ENCODE data around the gene C2CD2L. TPM values are rescaled to one million over a fixed set of nuclear protein-coding genes. Genes with fewer than 3 reads are reported as not detected.
A peak's percentile ranks its signal among the peaks of the same experiment; 100 is the strongest.
"Not testable (repeated sequence)": the region's sequence is repeated elsewhere in the genome, so short reads cannot be mapped to it uniquely, and the experiment has no call there.

C2CD2L gene
- total RNA-seq (10 to 100 TPM; 26.3 to 26.5 TPM), polyA plus RNA-seq (9.9 TPM)

- ChIA-PET POLR2A (interaction anchor here (0.6 to 2.8 kb wide), 9 partner anchors 8 to 122 kb away, joined by 3 to 22 read pairs (median 7); partner anchors contain the start of genes CBL, HINFP, HMBS and RPS25), CTCF (interaction anchor here (0.7 to 1.4 kb wide), 8 partner anchors 11 to 217 kb away, joined by 3 to 9 read pairs (median 4); partner anchors contain the start of genes CBL, HINFP and VPS11)
- DNase-seq, result peak; percentile 83 to 90 (median 85)
- H3K36me3 ChIP-seq (ENCODE audit: insufficient read depth, low read length), result peaks cover 9% of the 10 kb centered on the region
- Mint-ChIP-seq H3K36me3 (peaks cover 3 to 32% (median 6%) of the 10 kb centered on the region in 3 donors), H3K4me1 (peaks cover 46 to 60% (median 54%) of the 10 kb centered on the region in 3 donors), H3K4me3 (peak within 1 kb of the TSS; percentile 88 to 98 (median 91)), H3K27ac (peak within 1 kb of the TSS; percentile 79 to 93 (median 91)), H3K9me3 (no peaks in the 10 kb centered on the region), H3K27me3 (no peaks in the 10 kb centered on the region)
- H3K9me3 ChIP-seq (ENCODE audit: low read length), result no peaks in the 10 kb centered on the region
- peak within 1 kb of the TSS; percentile 90 for H3K4me3 ChIP-seq (ENCODE audit: low read length)
- peak within 1 kb of the TSS; percentile 82 for H3K27ac ChIP-seq (ENCODE audit: low read depth, low read length)
- no peaks in the 10 kb centered on the region for H3K27me3 ChIP-seq (ENCODE audit: insufficient read depth, low read length, poor library complexity, severe bottlenecking)
- H3K4me1 ChIP-seq (ENCODE audit: insufficient read depth, low read length), result peaks cover 46% of the 10 kb centered on the region
Observed at GRCh38 chr11:119106564-119107537, at the start of gene C2CD2L. Gene C2CD2L (plus strand): TSS chr11:119107344. CDS start chr11:119107742, 398 bp downstream.

- H3K36me3 ChIP-seq (ENCODE audit: insufficient read depth, low read length), result peaks cover 12% of the 10 kb centered on the region
- peaks cover 22% of the 10 kb centered on the region for H3K4me1 ChIP-seq (ENCODE audit: insufficient read depth, low read length)
- H3K27me3 ChIP-seq (ENCODE audit: insufficient read depth, low read length, poor library complexity, severe bottlenecking); H3K27ac Mint-ChIP-seq; H3K4me3 ChIP-seq (ENCODE audit: low read length); H3K27ac ChIP-seq (ENCODE audit: low read depth, low read length); DNase-seq; H3K9me3 ChIP-seq (ENCODE audit: low read length); POLR2A ChIA-PET; CTCF ChIA-PET; H3K27me3 Mint-ChIP-seq; H3K9me3 Mint-ChIP-seq: not testable (repeated sequence)
- H3K36me3 Mint-ChIP-seq, result peaks cover 0 to 34% (median 2%) of the 10 kb centered on the region in 3 donors
- H3K4me1 Mint-ChIP-seq, result peaks cover 28 to 39% (median 29%) of the 10 kb centered on the region in 3 donors
- H3K4me3 Mint-ChIP-seq, result peak overlapping the region in 1 of 7 donors; percentile 29
Observed at GRCh38 chr11:119059128-119059527, 48.0 kb upstream of the C2CD2L start.

GRCh38 chr11:119061256-119061655, 45.9 kb upstream of the C2CD2L start:
- peak overlapping the region in 1 of 7 donors; percentile 52 for H3K4me3 Mint-ChIP-seq
- POLR2A ChIA-PET, result no interaction called here
- CTCF ChIA-PET, result interaction anchor here (2.0 kb wide), 1 partner anchor 24 kb away, joined by 8 read pairs; no protein-coding TSS in a partner anchor
- no peaks in the 10 kb centered on the region for H3K36me3 ChIP-seq (ENCODE audit: insufficient read depth, low read length)
- no peaks in the 10 kb centered on the region for H3K27me3 Mint-ChIP-seq
- H3K4me3 ChIP-seq (ENCODE audit: low read length), result no peak overlapping the region
- no peaks in the 10 kb centered on the region for H3K9me3 Mint-ChIP-seq
- H3K27ac ChIP-seq (ENCODE audit: low read depth, low read length), result no peak overlapping the region
- H3K4me1 ChIP-seq (ENCODE audit: insufficient read depth, low read length), result peaks cover 17% of the 10 kb centered on the region
- peak overlapping the region in 2 of 8 donors; percentile 56 to 73 for H3K27ac Mint-ChIP-seq
- H3K36me3 Mint-ChIP-seq, result peaks cover 0 to 14% (median 0%) of the 10 kb centered on the region in 3 donors
- H3K4me1 Mint-ChIP-seq, result peaks cover 20 to 38% (median 26%) of the 10 kb centered on the region in 3 donors
- H3K27me3 ChIP-seq (ENCODE audit: insufficient read depth, low read length, poor library complexity, severe bottlenecking), result no peaks in the 10 kb centered on the region
- no peak for DNase-seq
- H3K9me3 ChIP-seq (ENCODE audit: low read length), result no peaks in the 10 kb centered on the region

GRCh38 chr11:119062779-119063178, 44.4 kb upstream of the C2CD2L start:
- H3K4me1 ChIP-seq (ENCODE audit: insufficient read depth, low read length), result peaks cover 21% of the 10 kb centered on the region
- Mint-ChIP-seq H3K4me1 (peaks cover 23 to 43% (median 32%) of the 10 kb centered on the region in 3 donors), H3K4me3 (peak overlapping the region in 2 of 7 donors; percentile 16 to 66), H3K27me3 (no peaks in the 10 kb centered on the region), H3K27ac (no peak overlapping the region), H3K36me3 (peaks cover 0 to 13% (median 0%) of the 10 kb centered on the region in 3 donors), H3K9me3 (no peaks in the 10 kb centered on the region)
- CTCF ChIA-PET, result interaction anchor here (1.2 to 2.0 kb wide), 3 partner anchors 23 to 53 kb away, joined by 4 to 8 read pairs (median 4); no protein-coding TSS in a partner anchor
- DNase-seq, result no peak
- H3K27me3 ChIP-seq (ENCODE audit: insufficient read depth, low read length, poor library complexity, severe bottlenecking), result no peaks in the 10 kb centered on the region
- H3K27ac ChIP-seq (ENCODE audit: low read depth, low read length), result no peak overlapping the region
- no peaks in the 10 kb centered on the region for H3K9me3 ChIP-seq (ENCODE audit: low read length)
- no peak overlapping the region for H3K4me3 ChIP-seq (ENCODE audit: low read length)
- POLR2A ChIA-PET, result no interaction called here
- H3K36me3 ChIP-seq (ENCODE audit: insufficient read depth, low read length), result no peaks in the 10 kb centered on the region

- CTCF ChIA-PET, result interaction anchor here (1.0 to 3.1 kb wide), 4 partner anchors 9 to 131 kb away, joined by 3 to 23 read pairs (median 12); partner anchors contain the start of genes HMBS and HYOU1
Observed at GRCh38 chr11:119065369-119065768, 41.8 kb upstream of the C2CD2L start.

DNA sequence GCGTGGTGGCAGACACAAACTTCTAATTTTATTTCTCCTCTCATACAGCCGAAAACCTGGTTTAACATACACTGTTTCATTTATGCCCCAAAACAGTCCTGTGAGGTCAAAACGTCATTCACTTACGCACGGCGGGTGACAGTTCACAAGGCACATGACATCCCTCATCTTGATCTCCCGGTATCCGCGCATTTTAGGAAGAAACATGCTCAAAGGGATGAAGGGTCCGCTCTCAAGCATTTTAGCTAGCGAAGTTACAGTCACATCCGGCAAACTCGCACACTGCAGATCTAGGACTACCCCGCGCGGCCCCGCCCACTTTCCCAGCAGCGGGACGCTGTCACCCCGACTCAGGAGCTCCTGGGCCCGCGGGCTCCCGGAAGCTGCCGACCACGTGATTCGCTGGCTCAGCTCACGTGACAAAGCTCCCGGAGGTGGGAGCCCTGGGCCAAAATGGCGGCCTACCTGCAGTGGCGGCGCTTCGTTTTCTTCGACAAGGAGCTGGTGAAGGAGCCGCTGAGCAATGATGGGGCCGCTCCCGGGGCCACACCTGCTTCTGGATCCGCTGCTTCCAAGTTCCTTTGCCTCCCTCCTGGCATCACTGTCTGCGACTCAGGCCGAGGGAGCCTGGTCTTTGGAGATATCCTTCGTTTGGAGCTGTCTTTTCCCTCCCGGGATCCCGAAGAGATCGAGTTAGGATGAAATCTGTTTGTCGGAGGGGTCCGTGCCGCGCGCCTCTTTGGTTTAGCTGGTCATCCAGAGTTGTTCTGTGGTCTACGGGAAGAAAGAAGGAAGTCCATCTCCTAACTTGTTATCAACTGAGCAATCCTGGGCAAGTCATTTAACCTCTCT, 39.5 kb upstream of the C2CD2L start, which contains the start of gene VPS11:
TSS of gene VPS11 (plus strand) at position 448 of the 852 bp plus-strand sequence. CDS start at position 454, 6 bp downstream.
- H3K27me3 ChIP-seq (ENCODE audit: insufficient read depth, low read length, poor library complexity, severe bottlenecking), result no peaks in the 10 kb centered on the region
- ChIA-PET CTCF (interaction anchor here (0.8 to 3.1 kb wide), 16 partner anchors 10 to 141 kb away, joined by 3 to 23 read pairs (median 6); partner anchors contain the start of genes BCL9L, C2CD2L, CBL and HINFP), POLR2A (interaction anchor here (0.6 to 2.5 kb wide), 13 partner anchors 10 to 142 kb away, joined by 3 to 34 read pairs (median 5); partner anchors contain the start of genes BCL9L, C2CD2L, CBL and DPAGT1)
- H3K9me3 ChIP-seq (ENCODE audit: low read length), result no peaks in the 10 kb centered on the region
- peak; percentile 96 to 99 (median 98) for DNase-seq
- peak within 1 kb of the TSS; percentile 90 to 99 (median 94) for H3K4me3 Mint-ChIP-seq
- H3K27me3 Mint-ChIP-seq, result no peaks in the 10 kb centered on the region
- H3K4me1 ChIP-seq (ENCODE audit: insufficient read depth, low read length), result peaks cover 28% of the 10 kb centered on the region
- H3K36me3 Mint-ChIP-seq, result peaks cover under 1 to 44% (median 6%) of the 10 kb centered on the region in 3 donors
- H3K36me3 ChIP-seq (ENCODE audit: insufficient read depth, low read length), result peaks cover 28% of the 10 kb centered on the region
- H3K4me3 ChIP-seq (ENCODE audit: low read length), result peak within 1 kb of the TSS; percentile 97
- peaks cover 32 to 52% (median 42%) of the 10 kb centered on the region in 3 donors for H3K4me1 Mint-ChIP-seq
- H3K27ac Mint-ChIP-seq, result peak within 1 kb of the TSS; percentile 95 to 100 (median 98)
- H3K27ac ChIP-seq (ENCODE audit: low read depth, low read length), result peak within 1 kb of the TSS; percentile 88
- H3K9me3 Mint-ChIP-seq, result no peaks in the 10 kb centered on the region

More at GRCh38 chr11:119065369-119065768, 41.8 kb upstream of the C2CD2L start:
- POLR2A ChIA-PET, result interaction anchor here (0.6 to 1.6 kb wide), 3 partner anchors 29 to 63 kb away, joined by 3 to 7 read pairs (median 4); partner anchors contain the start of gene DPAGT1
- Histone ChIP-seq H3K27ac (ENCODE audit: low read depth, low read length) (no peak overlapping the region), H3K27me3 (ENCODE audit: insufficient read depth, low read length, poor library complexity, severe bottlenecking) (no peaks in the 10 kb centered on the region), H3K4me1 (ENCODE audit: insufficient read depth, low read length) (peaks cover 28% of the 10 kb centered on the region), H3K4me3 (ENCODE audit: low read length) (no peak overlapping the region), H3K36me3 (ENCODE audit: insufficient read depth, low read length) (peaks cover 10% of the 10 kb centered on the region), H3K9me3 (ENCODE audit: low read length) (no peaks in the 10 kb centered on the region)
- Mint-ChIP-seq H3K4me3 (peak overlapping the region in 5 of 7 donors; percentile 47 to 74 (median 55)), H3K4me1 (peaks cover 32 to 54% (median 42%) of the 10 kb centered on the region in 3 donors), H3K27me3 (no peaks in the 10 kb centered on the region), H3K36me3 (peaks cover 0 to 28% (median 5%) of the 10 kb centered on the region in 3 donors), H3K27ac (peak overlapping the region; percentile 60 to 100 (median 92)), H3K9me3 (no peaks in the 10 kb centered on the region)
- DNase-seq, result peak in 3 of 5 donors; percentile 34 to 61 (median 43)

DNA sequence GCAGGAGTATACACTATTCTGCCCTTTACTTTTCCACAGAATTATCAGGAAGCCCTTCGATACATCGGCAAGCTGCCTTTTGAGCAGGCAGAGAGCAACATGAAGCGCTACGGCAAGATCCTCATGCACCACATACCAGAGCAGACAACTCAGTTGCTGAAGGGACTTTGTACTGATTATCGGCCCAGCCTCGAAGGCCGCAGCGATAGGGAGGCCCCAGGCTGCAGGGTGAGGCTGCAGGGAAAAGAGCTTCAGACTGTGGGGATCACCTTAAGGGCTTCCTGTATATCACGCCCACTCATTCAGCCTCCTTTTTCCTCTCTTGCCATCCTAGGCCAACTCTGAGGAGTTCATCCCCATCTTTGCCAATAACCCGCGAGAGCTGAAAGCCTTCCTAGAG, 29.3 kb upstream of the C2CD2L start:
- no peaks in the 10 kb centered on the region for H3K9me3 Mint-ChIP-seq
- peak overlapping the region in 1 of 8 donors; percentile 41 for H3K27ac Mint-ChIP-seq
- H3K27me3 ChIP-seq (ENCODE audit: insufficient read depth, low read length, poor library complexity, severe bottlenecking), result no peaks in the 10 kb centered on the region
- POLR2A ChIA-PET, result no interaction called here
- peaks cover 64% of the 10 kb centered on the region for H3K36me3 ChIP-seq (ENCODE audit: insufficient read depth, low read length)
- H3K4me3 Mint-ChIP-seq, result no peak overlapping the region
- H3K27ac ChIP-seq (ENCODE audit: low read depth, low read length), result no peak overlapping the region
- no peak for DNase-seq
- H3K27me3 Mint-ChIP-seq, result no peaks in the 10 kb centered on the region
- H3K9me3 ChIP-seq (ENCODE audit: low read length), result no peaks in the 10 kb centered on the region
- H3K36me3 Mint-ChIP-seq, result peaks cover 3 to 82% (median 20%) of the 10 kb centered on the region in 3 donors
- H3K4me3 ChIP-seq (ENCODE audit: low read length), result no peak overlapping the region
- peaks cover 0 to 2% (median 2%) of the 10 kb centered on the region in 3 donors for H3K4me1 Mint-ChIP-seq
- CTCF ChIA-PET, result interaction anchor here (2.2 kb wide), 1 partner anchor 10 kb away, joined by 6 read pairs; the partner anchor contains the start of gene VPS11
- no peaks in the 10 kb centered on the region for H3K4me1 ChIP-seq (ENCODE audit: insufficient read depth, low read length)

Data from CD8-positive, alpha-beta memory T cell (primary cell).